Gastrocnemius medialis (tissue), 4 donors: ENCODE results near the gene RNU5D-1. TPM values are rescaled to one million over a fixed set of nuclear protein-coding genes. Genes with fewer than 3 reads are reported as not detected.
A peak's percentile ranks its signal among the peaks of the same experiment; 100 is the strongest.

ENCODE experiments used
- ATAC-seq, 2 donors: fragments of 150-250 bp; one replicate each; pipeline ENCODE4 v1.9.1; 2016
- DNase-seq, 2 donors: peaks; one replicate each; pipeline ENCODE4 v3.0.0-alpha.2; 2019
- H3K27ac ChIP-seq, 4 donors: fragments of 200-600 bp; sonication (generic); 1 replicate in 1 of 4; 2 replicates in 3 of 4; pipeline ENCODE4 v1.5.1; 2016 to 2018; ENCODE audit warnings: mild to moderate bottlenecking in 2 of 4, moderate library complexity in 1 of 4
- H3K27me3 ChIP-seq, 3 donors: fragments of 200-600 bp; sonication (generic) in 2 of 3; 1 replicate in 1 of 3; 2 replicates in 2 of 3; pipeline versions ENCODE4 v1.5.1 to v1.6.0; 2016 to 2019; ENCODE audit warnings: mild to moderate bottlenecking in 1 of 3, moderate library complexity in 1 of 3
- H3K36me3 ChIP-seq, 2 donors: fragments of 200-600 bp; sonication (generic) in 1 of 2; one replicate each; pipeline ENCODE4 v1.5.1; 2017 to 2018
- H3K4me1 ChIP-seq, 2 donors: fragments of 200-600 bp; sonication (generic) in 1 of 2; one replicate each; pipeline ENCODE4 v1.5.1; 2016 to 2017; ENCODE audit warnings: mild to moderate bottlenecking in 2 of 2
- H3K4me3 ChIP-seq, 4 donors: fragments of 200-600 bp; sonication (generic) in 3 of 4; 1 replicate in 1 of 4; 2 replicates in 3 of 4; pipeline ENCODE4 v1.5.1; 2016 to 2019; ENCODE audit warnings: mild to moderate bottlenecking in 2 of 4
- H3K9me3 ChIP-seq, 3 donors: fragments of 200-600 bp; sonication (generic) in 2 of 3; 1 replicate in 1 of 3; 2 replicates in 2 of 3; pipeline ENCODE4 v1.5.1; 2016 to 2019
- CTCF ChIP-seq, 5 experiments: fragments of 450-650 bp in 3 of 5; fragments of 200-600 bp in 2 of 5; sonication (generic) in 2 of 5; IDR thresholded peaks in 4 of 5; conservative IDR thresholded peaks in 1 of 5; 1 replicate in 4 of 5; 2 replicates in 1 of 5; pipeline ENCODE4 v1.5.1; 2016 to 2019; ENCODE audit warnings: antibody characterized with exemption in 5 of 5, mild to moderate bottlenecking in 3 of 5, moderate library complexity in 3 of 5
- POLR2A ChIP-seq, 2 donors: fragments of 450-650 bp; IDR thresholded peaks; one replicate each; pipeline ENCODE4 v1.6.1; 2017; ENCODE audit warnings: antibody characterized with exemption in 2 of 2, mild to moderate bottlenecking in 2 of 2, moderate library complexity in 2 of 2
- in situ Hi-C, 4 donors: fragments of 200-750 bp; cut with MboI; loops; one replicate each; pipeline versions ENCODE4 v1.15.0 to v1.8.0; 2017; ENCODE audit warnings: low sequenced_read_pairs in 4 of 4
- intact Hi-C: fragments of 100-400 bp; cut with DNase I; formaldehyde crosslinking; loops from one replicate; pipeline ENCODE4 v1.15.1; 2023; ENCODE audit warnings: low total_unique reads
- total RNA-seq, 4 donors: library from RNA; depleted of rRNA; stranded (reverse); fragments of >200 nt; gene quantifications; one replicate each; pipeline versions ENCODE4 v1.1.0 to v1.2.3, GENCODE V29; 2016

Gene RNU5D-1
- total RNA-seq, 4 donors from 2014 or later, result not detected

GRCh38 chr1:44721485-44722361, 9.2 kb downstream of the RNU5D-1 start:
- intact Hi-C loops, result no loop called here
- peak; percentile 55 to 84 for ATAC-seq
- Histone ChIP-seq H3K9me3 (no peaks in the 10 kb centered on the region), H3K27me3 (peaks cover 0 to 5% (median 0%) of the 10 kb centered on the region in 3 donors), H3K4me3 (no peak overlapping the region), H3K4me1 (no peaks in the 10 kb centered on the region), H3K36me3 (no peaks in the 10 kb centered on the region), H3K27ac (peak overlapping the region in 2 of 4 donors; percentile 34 to 42)
- DNase-seq, result peak; percentile 12 to 56
- in situ Hi-C loops, result no loop called here
- peak; percentile 19 to 73 for TF ChIP-seq POLR2A (IDR thresholded peaks at IDR 0.05)
- no peak for TF ChIP-seq CTCF (IDR thresholded peaks at IDR 0.05 in 4 of 5, conservative IDR thresholded peaks at IDR 0.05 in 1 of 5)

GRCh38 chr1:44720281-44720680, 10.7 kb downstream of the RNU5D-1 start:
- intact Hi-C loops, result no loop called here
- Histone ChIP-seq H3K36me3 (no peaks in the 10 kb centered on the region), H3K27me3 (peaks cover 0 to 5% (median 0%) of the 10 kb centered on the region in 3 donors), H3K9me3 (no peaks in the 10 kb centered on the region), H3K4me3 (no peak overlapping the region), H3K4me1 (peaks cover 0 to 3% of the 10 kb centered on the region in 2 donors), H3K27ac (no peak overlapping the region)
- in situ Hi-C loops, result no loop called here
- DNase-seq, result no peak
- ATAC-seq, result no peak
- TF ChIP-seq CTCF (IDR thresholded peaks at IDR 0.05 in 4 of 5, conservative IDR thresholded peaks at IDR 0.05 in 1 of 5) (no peak), POLR2A (IDR thresholded peaks at IDR 0.05) (no peak)

- H3K4me3 ChIP-seq, result no peak overlapping the region
- no peak for DNase-seq
- H3K36me3 ChIP-seq, result no peaks in the 10 kb centered on the region
- intact Hi-C loops (no loop called here), in situ Hi-C loops (no loop called here)
- H3K9me3 ChIP-seq, result no peaks in the 10 kb centered on the region
- no peak for ATAC-seq
- no peak overlapping the region for H3K27ac ChIP-seq
- no peak for TF ChIP-seq CTCF (IDR thresholded peaks at IDR 0.05 in 4 of 5, conservative IDR thresholded peaks at IDR 0.05 in 1 of 5)
- TF ChIP-seq POLR2A (IDR thresholded peaks at IDR 0.05), result no peak
- H3K27me3 ChIP-seq, result peaks cover 0 to 5% (median 0%) of the 10 kb centered on the region in 3 donors
- peaks cover 2 to 8% of the 10 kb centered on the region in 2 donors for H3K4me1 ChIP-seq
Measured at GRCh38 chr1:44719318-44719717, 11.7 kb downstream of the RNU5D-1 start.

- peaks cover 0 to 5% (median 0%) of the 10 kb centered on the region in 3 donors for H3K27me3 ChIP-seq
- no peak overlapping the region for H3K4me3 ChIP-seq
- ATAC-seq, result no peak
- H3K36me3 ChIP-seq, result no peaks in the 10 kb centered on the region
- intact Hi-C loops (no loop called here), in situ Hi-C loops (no loop called here)
- H3K9me3 ChIP-seq, result no peaks in the 10 kb centered on the region
- DNase-seq, result no peak
- peaks cover 6 to 8% of the 10 kb centered on the region in 2 donors for H3K4me1 ChIP-seq
- no peak for TF ChIP-seq CTCF (IDR thresholded peaks at IDR 0.05 in 4 of 5, conservative IDR thresholded peaks at IDR 0.05 in 1 of 5)
- no peak overlapping the region for H3K27ac ChIP-seq
Measured at GRCh38 chr1:44718091-44718490, 12.9 kb downstream of the RNU5D-1 start.
